Endothelial cell (in vitro differentiated cells): ENCODE measurements around the gene C11orf58. TPM values are rescaled to one million over a fixed set of nuclear protein-coding genes. Genes with fewer than 3 reads are reported as not detected.

Source experiments
- DNase-seq: peaks from one replicate; pipeline ENCODE4 v3.0.0; 2021; ENCODE audit warnings: low spot score
- H3K27ac Mint-ChIP-seq: one replicate; pipeline ENCODE4 v1.8.0; 2021; ENCODE audit warnings: mixed read lengths, inconsistent platforms; ENCODE audit not compliant: unreplicated experiment
- H3K27me3 Mint-ChIP-seq: one replicate; pipeline ENCODE4 v1.8.0; 2021; ENCODE audit warnings: mild to moderate bottlenecking, moderate library complexity, mixed read lengths, inconsistent platforms; ENCODE audit not compliant: unreplicated experiment
- H3K36me3 Mint-ChIP-seq: one replicate; pipeline ENCODE4 v1.8.0; 2021; ENCODE audit warnings: mild to moderate bottlenecking, low read depth, mixed read lengths, inconsistent platforms; ENCODE audit not compliant: unreplicated experiment
- H3K4me1 Mint-ChIP-seq: one replicate; pipeline ENCODE4 v1.8.0; 2021; ENCODE audit warnings: mild to moderate bottlenecking, mixed read lengths, inconsistent platforms; ENCODE audit not compliant: unreplicated experiment
- H3K4me3 Mint-ChIP-seq: one replicate; pipeline ENCODE4 v1.8.0; 2021; ENCODE audit warnings: mild to moderate bottlenecking, mixed read lengths, inconsistent platforms; ENCODE audit not compliant: unreplicated experiment
- H3K9me3 Mint-ChIP-seq: one replicate; pipeline ENCODE4 v1.8.0; 2021; ENCODE audit warnings: mixed read lengths, inconsistent platforms; ENCODE audit not compliant: unreplicated experiment
- total RNA-seq: library from RNA; stranded (reverse); fragmentation: NEBNext Ultra II Directional; extraction: Animal tissue kit (Norgen Biotek cat#: 25700); gene quantifications from one replicate; pipeline ENCODE4 v1.2.1, GENCODE V29; 2021; ENCODE audit not compliant: unreplicated experiment
- TF ChIP-seq, protein P1 (sequence below): fragments of 200-600 bp; sonication (generic); IDR thresholded peaks from one replicate; pipeline ENCODE4 v1.5.0; 2021; ENCODE audit warnings: antibody characterized with exemption; ENCODE audit not compliant: unreplicated experiment

The C11orf58 gene
- total RNA-seq, 1 donor from 2014 or later: 125 TPM

DNA sequence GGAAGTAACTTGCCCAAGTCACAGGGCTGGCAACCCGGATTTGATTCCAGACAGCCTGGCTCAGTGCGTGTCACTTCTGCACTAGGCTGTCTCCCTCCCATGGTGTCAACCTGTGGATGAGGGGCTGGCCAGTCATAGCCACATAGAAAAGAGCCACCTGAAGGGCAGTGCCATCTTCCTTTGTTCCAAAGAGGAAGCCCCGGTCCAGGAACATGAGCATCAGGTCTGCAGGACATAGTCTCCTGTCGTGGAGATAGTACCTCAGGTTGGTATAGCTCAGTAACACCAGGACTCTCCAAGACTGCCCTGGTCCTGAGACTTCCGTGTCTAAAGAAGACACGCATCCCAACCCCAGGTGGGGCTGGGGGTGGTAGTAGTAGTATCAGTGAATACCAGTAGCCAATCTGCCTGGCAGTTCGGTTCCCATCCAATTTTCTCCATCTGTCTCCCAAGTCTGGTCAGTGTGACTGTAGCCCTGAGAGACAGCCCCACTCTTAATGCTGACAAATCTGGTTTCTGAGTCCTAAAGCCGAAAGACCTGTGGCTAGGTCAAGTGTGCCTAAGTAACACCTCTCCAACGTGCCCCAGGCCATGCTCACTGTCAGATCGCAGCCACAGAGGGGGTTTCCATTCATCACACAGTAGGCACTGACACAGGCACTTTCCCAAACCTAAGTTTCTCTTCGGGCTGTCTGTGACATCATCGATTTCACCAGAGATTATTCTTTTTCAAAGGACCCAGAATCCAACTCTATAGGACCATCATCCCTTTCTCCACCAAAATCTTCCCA is 33.1 kb downstream of the C11orf58 start:
- no peaks in the 10 kb centered on the region for H3K9me3 Mint-ChIP-seq
- no peaks in the 10 kb centered on the region for H3K36me3 Mint-ChIP-seq
- TF ChIP-seq, protein P1, sequence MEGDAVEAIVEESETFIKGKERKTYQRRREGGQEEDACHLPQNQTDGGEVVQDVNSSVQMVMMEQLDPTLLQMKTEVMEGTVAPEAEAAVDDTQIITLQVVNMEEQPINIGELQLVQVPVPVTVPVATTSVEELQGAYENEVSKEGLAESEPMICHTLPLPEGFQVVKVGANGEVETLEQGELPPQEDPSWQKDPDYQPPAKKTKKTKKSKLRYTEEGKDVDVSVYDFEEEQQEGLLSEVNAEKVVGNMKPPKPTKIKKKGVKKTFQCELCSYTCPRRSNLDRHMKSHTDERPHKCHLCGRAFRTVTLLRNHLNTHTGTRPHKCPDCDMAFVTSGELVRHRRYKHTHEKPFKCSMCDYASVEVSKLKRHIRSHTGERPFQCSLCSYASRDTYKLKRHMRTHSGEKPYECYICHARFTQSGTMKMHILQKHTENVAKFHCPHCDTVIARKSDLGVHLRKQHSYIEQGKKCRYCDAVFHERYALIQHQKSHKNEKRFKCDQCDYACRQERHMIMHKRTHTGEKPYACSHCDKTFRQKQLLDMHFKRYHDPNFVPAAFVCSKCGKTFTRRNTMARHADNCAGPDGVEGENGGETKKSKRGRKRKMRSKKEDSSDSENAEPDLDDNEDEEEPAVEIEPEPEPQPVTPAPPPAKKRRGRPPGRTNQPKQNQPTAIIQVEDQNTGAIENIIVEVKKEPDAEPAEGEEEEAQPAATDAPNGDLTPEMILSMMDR: no peak
- H3K4me1 Mint-ChIP-seq: peaks cover 3% of the 10 kb centered on the region
- peaks cover 2% of the 10 kb centered on the region for H3K27me3 Mint-ChIP-seq
- H3K4me3 Mint-ChIP-seq: no peak overlapping the region
- no peak for DNase-seq
- H3K27ac Mint-ChIP-seq: no peak overlapping the region

DNA sequence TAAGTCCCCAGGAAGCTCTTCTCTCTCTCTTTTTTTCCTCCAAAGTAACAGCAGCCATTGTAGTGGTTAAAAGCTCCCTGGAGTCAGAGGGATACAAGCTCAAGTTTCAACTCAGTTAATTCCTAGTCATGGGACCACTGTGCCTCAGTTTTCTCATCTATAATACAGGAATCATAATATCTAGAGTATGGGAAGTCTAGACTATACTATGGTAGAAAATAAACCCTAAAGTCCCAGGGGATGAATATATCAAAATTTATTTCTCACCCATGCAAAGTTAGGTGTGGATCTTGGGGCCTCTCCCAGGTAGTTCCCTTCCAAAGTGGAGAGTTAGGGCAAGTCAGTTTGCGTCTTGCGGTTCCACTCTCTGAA is 33.7 kb downstream of the C11orf58 start:
- no peak for DNase-seq
- TF ChIP-seq, protein P1: no peak
- Mint-ChIP-seq H3K4me1 (peaks cover 3% of the 10 kb centered on the region), H3K36me3 (no peaks in the 10 kb centered on the region), H3K9me3 (no peaks in the 10 kb centered on the region), H3K27me3 (peaks cover 2% of the 10 kb centered on the region), H3K4me3 (no peak overlapping the region), H3K27ac (no peak overlapping the region)

DNA sequence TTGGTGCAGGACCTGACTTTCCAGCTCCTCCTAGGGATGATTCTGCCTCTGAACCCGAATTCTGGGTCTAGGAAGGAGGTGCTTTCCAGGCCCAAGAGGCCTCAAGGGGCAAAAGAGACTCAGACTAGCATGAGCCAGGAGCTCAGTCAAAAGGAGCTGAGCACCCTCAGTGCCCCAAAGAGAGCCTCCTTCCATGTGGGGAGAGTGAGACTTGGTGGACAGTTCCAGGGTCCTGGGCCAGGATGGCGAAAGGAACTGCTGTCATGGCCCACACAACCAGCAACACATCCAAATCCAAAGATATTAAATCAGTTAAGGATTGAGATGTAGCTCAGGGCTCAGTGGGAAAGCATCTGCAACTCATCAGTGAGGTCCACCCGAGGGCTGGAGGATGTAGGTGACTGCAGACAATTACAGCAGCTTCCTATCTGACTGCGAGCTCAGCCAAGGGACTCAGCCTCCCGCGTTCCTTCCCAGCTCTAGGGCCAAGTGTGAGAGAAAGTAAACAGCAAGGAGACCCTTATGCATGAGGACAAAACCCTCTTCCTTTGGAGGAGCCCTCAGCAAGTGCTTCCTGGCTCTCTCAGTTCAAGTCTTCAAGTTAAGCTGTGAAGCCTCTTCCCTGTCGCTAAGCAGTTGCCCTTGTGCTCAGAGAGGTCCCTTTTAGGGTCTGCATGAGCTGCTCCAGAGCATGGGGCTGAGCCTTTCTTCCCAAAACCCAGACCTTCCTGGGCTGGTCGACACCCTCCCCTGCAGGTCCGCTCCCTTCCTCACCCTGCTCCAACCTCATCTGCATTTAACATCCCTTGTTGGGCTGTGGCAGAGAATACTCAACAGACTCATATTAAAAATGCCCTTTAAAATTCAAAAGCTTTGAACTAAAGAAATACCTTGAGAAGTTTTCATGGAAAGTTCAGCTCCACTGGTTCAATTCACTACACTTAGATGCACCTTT is 35.8 kb downstream of the C11orf58 start:
- DNase-seq: no peak
- Mint-ChIP-seq H3K4me1 (peaks cover 3% of the 10 kb centered on the region), H3K27me3 (peaks cover 2% of the 10 kb centered on the region), H3K27ac (no peak overlapping the region), H3K36me3 (peaks cover 4% of the 10 kb centered on the region), H3K4me3 (no peak overlapping the region), H3K9me3 (no peaks in the 10 kb centered on the region)
- TF ChIP-seq, protein P1: no peak

DNA sequence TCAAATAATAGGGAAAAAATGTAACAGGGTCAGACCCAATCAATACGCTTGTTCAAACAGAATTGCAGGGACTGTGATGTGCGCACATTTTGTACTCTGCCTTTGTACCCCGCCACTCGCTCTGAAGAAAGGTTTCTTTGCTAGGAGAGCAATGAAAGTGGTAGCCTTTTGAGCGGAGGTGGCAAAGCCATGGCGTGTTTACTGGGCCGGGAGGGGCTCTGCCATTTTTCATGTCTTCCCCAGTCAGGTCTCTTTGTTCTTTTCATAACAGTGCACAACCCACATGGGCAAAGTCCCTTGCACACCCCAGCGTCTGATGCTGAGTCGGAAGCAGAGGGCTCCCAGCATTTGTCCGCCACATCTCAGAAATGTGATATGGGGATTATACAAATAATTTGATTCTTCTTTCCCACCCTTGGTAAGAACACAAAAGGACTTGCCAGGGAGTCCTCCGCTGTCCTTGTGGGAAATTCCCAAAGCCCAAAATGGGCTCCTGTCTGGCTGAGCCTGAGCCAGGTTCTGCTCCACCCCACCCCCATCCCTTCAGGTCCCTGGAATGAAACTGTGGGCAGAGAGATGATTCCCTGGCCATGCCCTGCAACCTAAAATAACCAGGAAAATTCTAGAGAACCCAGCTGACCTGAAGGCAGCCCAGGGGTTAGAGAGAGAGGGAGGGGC is 36.6 kb downstream of the C11orf58 start:
- peaks cover 5% of the 10 kb centered on the region for H3K27me3 Mint-ChIP-seq
- peaks cover 4% of the 10 kb centered on the region for H3K36me3 Mint-ChIP-seq
- H3K9me3 Mint-ChIP-seq: no peaks in the 10 kb centered on the region
- H3K4me3 Mint-ChIP-seq: no peak overlapping the region
- no peak for DNase-seq
- TF ChIP-seq, protein P1: no peak
- peaks cover 3% of the 10 kb centered on the region for H3K4me1 Mint-ChIP-seq
- no peak overlapping the region for H3K27ac Mint-ChIP-seq
